K562 (cell line): ENCODE measurements around the gene DEDD2. TPM values are rescaled to one million over a fixed set of nuclear protein-coding genes. Genes with fewer than 3 reads are reported as not detected.
A peak's percentile ranks its signal among the peaks of the same experiment; 100 is the strongest.

Source experiments
- CREB1 ChIP-seq, 2 experiments: sonication (generic) in 1 of 2; formaldehyde crosslinking in 1 of 2; IDR thresholded peaks; 2 replicates each; pipeline versions ENCODE4 v1.6.1 to v1.8.0; 2012 to 2022; ENCODE audit warnings: inconsistent platforms in 1 of 2, mild to moderate bottlenecking in 1 of 2, missing genetic modification reagents in 1 of 2, moderate library complexity in 1 of 2
- CTCFL ChIP-seq: IDR thresholded peaks from 2 replicates; pipeline ENCODE4 v1.6.1; 2011; ENCODE audit warnings: borderline replicate concordance, low read depth, mild to moderate bottlenecking, moderate library complexity, low read length; ENCODE audit not compliant: insufficient read depth, poor library complexity, severe bottlenecking
- E2F6 ChIP-seq, 2 experiments: IDR thresholded peaks; 2 replicates each; pipeline ENCODE4 v1.6.1; 2011; ENCODE audit warnings: borderline replicate concordance in 1 of 2, control low read depth in 1 of 2, low read depth in 1 of 2, low read length in 1 of 2, mild to moderate bottlenecking in 1 of 2, mixed read lengths in 1 of 2, moderate library complexity in 1 of 2; ENCODE audit not compliant: insufficient read depth in 1 of 2, insufficient read length in 1 of 2, poor library complexity in 1 of 2, severe bottlenecking in 1 of 2; ENCODE audit errors: extremely low read depth in 1 of 2
- GATAD2B ChIP-seq: fragments of 450-650 bp; IDR thresholded peaks from 2 replicates; pipeline ENCODE4 v1.6.1; 2017; ENCODE audit warnings: mild to moderate bottlenecking, borderline replicate concordance
- HCFC1 ChIP-seq: IDR thresholded peaks from 2 replicates; pipeline ENCODE4 v1.6.1; 2012; ENCODE audit warnings: low read depth, low read length, improper control_type of control experiment
- HNRNPK ChIP-seq: fragments of 200-400 bp; formaldehyde crosslinking; IDR thresholded peaks from one replicate; pipeline ENCODE4 v1.6.1; 2018; ENCODE audit warnings: mild to moderate bottlenecking, low read depth, low read length; ENCODE audit not compliant: poor library complexity, severe bottlenecking
- L3MBTL2 ChIP-seq: fragments of 450-650 bp; IDR thresholded peaks from 2 replicates; pipeline ENCODE4 v1.6.1; 2016; ENCODE audit warnings: mild to moderate bottlenecking, moderate library complexity
- SAFB ChIP-seq: fragments of 200-400 bp; formaldehyde crosslinking; IDR thresholded peaks from 2 replicates; pipeline ENCODE4 v1.6.1; 2017; ENCODE audit warnings: low read depth, low read length, borderline replicate concordance
- ZBTB17 ChIP-seq: fragments of 450-650 bp; formaldehyde crosslinking; IDR thresholded peaks from 2 replicates; pipeline ENCODE4 v1.4.0; 2020; ENCODE audit warnings: mild to moderate bottlenecking
- ZFX ChIP-seq: sonication (generic); formaldehyde crosslinking; IDR thresholded peaks from 2 replicates; pipeline ENCODE4 v1.8.0; 2022; ENCODE audit warnings: mild to moderate bottlenecking, missing genetic modification reagents, moderate library complexity
- ZNF280A ChIP-seq: fragments of 450-650 bp; IDR thresholded peaks from 2 replicates; pipeline ENCODE4 v1.6.1; 2018; ENCODE audit warnings: mild to moderate bottlenecking, low read depth; ENCODE audit not compliant: partially characterized antibody
- ZNF584 ChIP-seq: fragments of 200-800 bp; sonication (Bioruptor generic); IDR thresholded peaks from 2 replicates; pipeline ENCODE4 v1.6.1; 2016; ENCODE audit warnings: low read depth, mild to moderate bottlenecking, missing genetic modification characterization, missing compliant biosample characterization
- ZNF77 ChIP-seq: fragments of 250-450 bp; sonication (Bioruptor Pico); IDR thresholded peaks from 2 replicates; pipeline ENCODE4 v1.5.0; 2020
- polyA plus RNA-seq, 8 experiments: library from polyadenylated mRNA; depleted of rRNA in 4 of 8; stranded (reverse) in 5 of 8; unstranded in 3 of 8; fragments of >200 nt; fragmentation: Nextera tagmentation in 2 of 8; fragmentation: Illumina TruSeq in 1 of 8; extraction: Ambion mirVana in 2 of 8; extraction: Trizol in 1 of 8; gene quantifications; 2 replicates each; pipeline versions ENCODE4 v1.2.1 to v1.2.3, GENCODE V29; 2011 to 2014; ENCODE audit warnings: inconsistent platforms in 1 of 8, missing spikeins in 1 of 8
- total RNA-seq, 7 experiments: library from RNA; depleted of rRNA in 6 of 7; stranded (reverse); fragments of >200 nt in 6 of 7; fragmentation: Illumina TruSeq in 2 of 7; extraction: Trizol in 2 of 7; gene quantifications; 2 replicates each; pipeline versions ENCODE4 v1.2.1 to v1.2.3, GENCODE V29; 2011 to 2021; ENCODE audit warnings: low replicate concordance in 1 of 7
- TF ChIP-seq, protein P1 (sequence below): fragments of 450-650 bp; conservative IDR thresholded peaks from 2 replicates; pipeline ENCODE4 v1.6.1; 2016; ENCODE audit warnings: missing genetic modification characterization, low read depth, mild to moderate bottlenecking, missing compliant biosample characterization, moderate library complexity
- TF ChIP-seq, protein P2 (sequence below), 2 experiments: fragments of 450-650 bp in 1 of 2; IDR thresholded peaks; 2 replicates each; pipeline ENCODE4 v1.6.1; 2011 to 2017; ENCODE audit warnings: low read depth in 2 of 2, antibody characterized with exemption in 1 of 2, borderline replicate concordance in 1 of 2, low read length in 1 of 2, mild to moderate bottlenecking in 1 of 2, mixed read lengths in 1 of 2; ENCODE audit not compliant: control insufficient read depth in 1 of 2

DEDD2 gene
- total and polyA plus RNA-seq, 9 of the 15 experiments (the other 6 are each of a cell fraction or from before 2014, with no cell fraction given): 4.3 to 43.0 (median 29.2) TPM

DNA sequence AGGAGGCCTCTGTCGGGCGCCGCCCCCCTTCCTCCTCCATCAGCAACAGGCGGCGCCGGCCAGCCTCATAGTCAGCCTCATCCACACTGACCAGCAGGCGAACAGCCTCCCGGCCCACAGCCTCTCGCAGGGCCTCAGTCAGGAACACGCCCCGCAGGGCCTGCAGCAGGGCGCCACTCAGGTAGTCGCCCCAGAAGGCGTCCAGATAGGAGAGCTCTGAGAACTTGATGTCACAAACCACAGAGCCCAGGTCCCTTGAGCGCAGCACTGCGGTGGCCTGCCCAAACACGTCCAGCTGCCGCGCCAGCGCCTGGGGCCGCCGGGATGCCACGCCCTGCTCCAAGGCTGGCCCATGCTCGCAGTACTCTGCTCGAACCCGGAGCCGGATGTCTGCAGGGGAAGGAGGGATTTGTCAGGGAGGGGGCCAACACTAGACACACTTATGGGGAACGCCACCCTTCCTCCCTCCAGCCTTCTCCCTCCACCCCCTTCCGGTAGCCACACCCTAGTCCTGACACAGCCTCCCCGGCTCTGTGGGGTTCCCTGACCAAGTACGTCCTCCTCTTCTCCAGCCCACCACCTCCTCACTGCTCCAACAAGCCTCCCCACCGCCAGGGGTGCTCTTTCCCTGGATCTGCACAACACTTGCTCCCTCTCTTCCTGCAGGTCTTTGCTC, 17.9 kb downstream of the DEDD2 start (continued):
- TF ChIP-seq, protein P1, sequence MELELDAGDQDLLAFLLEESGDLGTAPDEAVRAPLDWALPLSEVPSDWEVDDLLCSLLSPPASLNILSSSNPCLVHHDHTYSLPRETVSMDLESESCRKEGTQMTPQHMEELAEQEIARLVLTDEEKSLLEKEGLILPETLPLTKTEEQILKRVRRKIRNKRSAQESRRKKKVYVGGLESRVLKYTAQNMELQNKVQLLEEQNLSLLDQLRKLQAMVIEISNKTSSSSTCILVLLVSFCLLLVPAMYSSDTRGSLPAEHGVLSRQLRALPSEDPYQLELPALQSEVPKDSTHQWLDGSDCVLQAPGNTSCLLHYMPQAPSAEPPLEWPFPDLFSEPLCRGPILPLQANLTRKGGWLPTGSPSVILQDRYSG (tag): no peak
- TF ChIP-seq SAFB: no peak
- no peak for TF ChIP-seq GATAD2B
- TF ChIP-seq CTCFL: peak; percentile 84
- TF ChIP-seq HNRNPK: no peak
- peak; percentile 55 for TF ChIP-seq ZFX (CRISPR knock-in tag)
- no peak for TF ChIP-seq CREB1 (IDR thresholded peaks at IDR 0.05)
- no peak for TF ChIP-seq CREB1 (CRISPR knock-in tag; IDR thresholded peaks at IDR 0.05)
- TF ChIP-seq, protein P2, sequence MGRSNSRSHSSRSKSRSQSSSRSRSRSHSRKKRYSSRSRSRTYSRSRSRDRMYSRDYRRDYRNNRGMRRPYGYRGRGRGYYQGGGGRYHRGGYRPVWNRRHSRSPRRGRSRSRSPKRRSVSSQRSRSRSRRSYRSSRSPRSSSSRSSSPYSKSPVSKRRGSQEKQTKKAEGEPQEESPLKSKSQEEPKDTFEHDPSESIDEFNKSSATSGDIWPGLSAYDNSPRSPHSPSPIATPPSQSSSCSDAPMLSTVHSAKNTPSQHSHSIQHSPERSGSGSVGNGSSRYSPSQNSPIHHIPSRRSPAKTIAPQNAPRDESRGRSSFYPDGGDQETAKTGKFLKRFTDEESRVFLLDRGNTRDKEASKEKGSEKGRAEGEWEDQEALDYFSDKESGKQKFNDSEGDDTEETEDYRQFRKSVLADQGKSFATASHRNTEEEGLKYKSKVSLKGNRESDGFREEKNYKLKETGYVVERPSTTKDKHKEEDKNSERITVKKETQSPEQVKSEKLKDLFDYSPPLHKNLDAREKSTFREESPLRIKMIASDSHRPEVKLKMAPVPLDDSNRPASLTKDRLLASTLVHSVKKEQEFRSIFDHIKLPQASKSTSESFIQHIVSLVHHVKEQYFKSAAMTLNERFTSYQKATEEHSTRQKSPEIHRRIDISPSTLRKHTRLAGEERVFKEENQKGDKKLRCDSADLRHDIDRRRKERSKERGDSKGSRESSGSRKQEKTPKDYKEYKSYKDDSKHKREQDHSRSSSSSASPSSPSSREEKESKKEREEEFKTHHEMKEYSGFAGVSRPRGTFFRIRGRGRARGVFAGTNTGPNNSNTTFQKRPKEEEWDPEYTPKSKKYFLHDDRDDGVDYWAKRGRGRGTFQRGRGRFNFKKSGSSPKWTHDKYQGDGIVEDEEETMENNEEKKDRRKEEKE (IDR thresholded peaks at IDR 0.05; ENCODE audit: borderline replicate concordance in 1 of 2, control insufficient read depth in 1 of 2, low read depth in 2 of 2, low read length in 1 of 2): 0 out of 4 replicates have a peak, but pooled peaks of 1 of the 2 experiments have one; percentile 58
- peak; percentile 29; the same call in 1 of the 2 replicates for TF ChIP-seq L3MBTL2
- TF ChIP-seq ZNF584 (CRISPR knock-in tag): no peak
- no peak for TF ChIP-seq ZBTB17 (CRISPR knock-in tag)
- TF ChIP-seq ZNF280A: no peak
- no peak for TF ChIP-seq ZNF77 (CRISPR knock-in tag)
- TF ChIP-seq E2F6 (IDR thresholded peaks at IDR 0.05; ENCODE audit: borderline replicate concordance in 1 of 2, extremely low read depth in 1 of 2, insufficient read depth in 1 of 2, insufficient read length in 1 of 2, low read depth in 1 of 2, low read length in 1 of 2, poor library complexity in 1 of 2, severe bottlenecking in 1 of 2): no peak
- peak; percentile 49 for TF ChIP-seq HCFC1
